Measurements from ENCODE around the gene GOLGA6L24. TPM values are rescaled to one million over a fixed set of nuclear protein-coding genes. Genes with fewer than 3 reads are reported as not detected.
"Not testable (repeated sequence)": the region's sequence is repeated elsewhere in the genome, so short reads cannot be mapped to it uniquely, and the experiment has no call there.

GOLGA6L24 gene
- total and polyA plus RNA-seq, 2 experiments from 2014 or later = not detected

DNA sequence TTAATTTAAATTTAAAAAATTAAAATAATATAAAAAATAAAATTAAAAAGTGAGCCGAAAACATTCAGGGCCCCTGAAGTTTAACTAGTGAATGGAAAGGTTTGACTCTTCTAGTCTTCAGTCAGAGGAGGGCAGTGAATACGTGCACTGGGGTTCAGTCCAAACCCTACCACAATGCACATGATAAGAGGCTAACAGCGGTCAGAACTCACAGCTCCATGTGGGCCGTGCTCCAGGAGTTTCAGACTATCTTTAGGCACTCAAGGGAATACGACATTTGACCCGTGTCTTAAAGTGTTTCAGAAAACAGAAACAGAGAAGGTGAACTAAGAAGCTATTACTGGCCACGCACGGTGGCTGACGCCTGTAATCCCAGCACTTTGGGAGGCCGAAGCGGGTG is 47.4 kb downstream of the GOLGA6L24 start:
- peaks cover 40% of the 10 kb centered on the region for H3K79me2 ChIP-seq (replicated peaks; ENCODE audit: insufficient read depth)
- not testable (repeated sequence) for H4K20me1 ChIP-seq (replicated peaks; ENCODE audit: insufficient read depth); H3K4me3 Mint-ChIP-seq; H3K4me3 ChIP-seq; H2AFZ ChIP-seq; DNase-seq (ENCODE audit: low spot score); H3K4me1 Mint-ChIP-seq; H3K27ac ChIP-seq (ENCODE audit: low read depth); H3K9me2 ChIP-seq (ENCODE audit: insufficient read depth); H3K4me2 ChIP-seq; ATAC-seq; H3K27me3 Mint-ChIP-seq (ENCODE audit: insufficient read depth, low read depth, poor library complexity); H3F3A ChIP-seq (replicated peaks; ENCODE audit: low read depth); H3K27ac Mint-ChIP-seq; H3K36me3 ChIP-seq (ENCODE audit: insufficient read depth); H3K27me3 ChIP-seq (ENCODE audit: insufficient read depth); H3K4me1 ChIP-seq (ENCODE audit: insufficient read depth)
- Mint-ChIP-seq H3K36me3 (ENCODE audit: low read depth) (peaks cover 87% of the 10 kb centered on the region), H3K9me3 (peaks cover 61% of the 10 kb centered on the region)

DNA sequence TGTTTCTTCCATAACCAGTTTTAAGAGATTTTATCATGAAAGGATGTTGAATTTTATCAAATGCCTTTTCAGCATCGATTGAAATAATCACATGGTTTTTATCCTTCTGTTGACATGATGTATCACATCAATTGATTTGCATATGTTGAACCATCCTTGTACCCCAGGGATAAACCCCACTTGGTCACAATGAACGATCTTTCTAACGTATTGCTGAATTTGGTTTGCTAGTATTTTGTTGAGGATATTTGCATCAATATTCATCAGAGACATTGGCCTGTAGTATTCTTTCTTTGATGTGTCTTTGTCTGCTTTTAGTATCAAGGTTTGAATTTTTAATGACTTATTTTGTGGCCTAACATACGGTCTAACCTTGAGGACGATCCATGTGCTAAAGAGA is 49.2 kb downstream of the GOLGA6L24 start:
- not testable (repeated sequence) for H3K27me3 Mint-ChIP-seq (ENCODE audit: insufficient read depth, low read depth, poor library complexity); H3K27ac Mint-ChIP-seq; H4K20me1 ChIP-seq (replicated peaks; ENCODE audit: insufficient read depth); H3F3A ChIP-seq (replicated peaks; ENCODE audit: low read depth); H3K4me1 Mint-ChIP-seq; DNase-seq (ENCODE audit: low spot score); H3K27ac ChIP-seq (ENCODE audit: low read depth); ATAC-seq; H3K9me2 ChIP-seq (ENCODE audit: insufficient read depth); H3K4me2 ChIP-seq; H3K27me3 ChIP-seq (ENCODE audit: insufficient read depth); H3K36me3 ChIP-seq (ENCODE audit: insufficient read depth); H3K4me3 Mint-ChIP-seq; H3K4me1 ChIP-seq (ENCODE audit: insufficient read depth); H3K4me3 ChIP-seq; H2AFZ ChIP-seq
- peaks cover 78% of the 10 kb centered on the region for H3K36me3 Mint-ChIP-seq (ENCODE audit: low read depth)
- peaks cover 23% of the 10 kb centered on the region for H3K79me2 ChIP-seq (replicated peaks; ENCODE audit: insufficient read depth)
- peaks cover 58% of the 10 kb centered on the region for H3K9me3 Mint-ChIP-seq

Small RNA genes within 50 kb of the gene (small RNA-seq; reads per million reads assigned to genes)
- gene AC091304.5 (ENCODE audit: low replicate concordance) = not detected
- gene RN7SL238P (ENCODE audit: low replicate concordance) = not detected

Other genes with a start within 250 kb of the GOLGA6L24 start
- 73.4 and 80.7 TPM in 2 replicates for gene HERC2, start 35.9 kb downstream of the GOLGA6L24 start, total RNA-seq (2014; rRNA removed; shearing (Covaris generic))
- 71.3 and 74.7 TPM in 2 replicates for gene HERC2, start 35.9 kb downstream of the GOLGA6L24 start, polyA plus RNA-seq (2016; fragmentation: Nextera tagmentation; extraction: Ambion mirVana)
- not detected in 2 replicates for gene GOLGA8F, start 20.6 kb upstream of the GOLGA6L24 start, total RNA-seq (2014; rRNA removed; shearing (Covaris generic))
- gene GOLGA8F, start 20.6 kb upstream of the GOLGA6L24 start, polyA plus RNA-seq (2016; fragmentation: Nextera tagmentation; extraction: Ambion mirVana) = not detected in 2 replicates
- not detected in 2 replicates for gene GOLGA8G, start 174.9 kb upstream of the GOLGA6L24 start, total RNA-seq (2014; rRNA removed; shearing (Covaris generic))
- gene GOLGA8G, start 174.9 kb upstream of the GOLGA6L24 start, polyA plus RNA-seq (2016; fragmentation: Nextera tagmentation; extraction: Ambion mirVana) = not detected in 2 replicates
- gene GOLGA6L25, start 195.5 kb upstream of the GOLGA6L24 start, total RNA-seq (2014; rRNA removed; shearing (Covaris generic)) = not detected in 2 replicates
- gene GOLGA6L25, start 195.5 kb upstream of the GOLGA6L24 start, polyA plus RNA-seq (2016; fragmentation: Nextera tagmentation; extraction: Ambion mirVana) = not detected in 2 replicates

Measured in GM23338 (cell line).